ENCODE results near the gene MGMT.

DNA sequence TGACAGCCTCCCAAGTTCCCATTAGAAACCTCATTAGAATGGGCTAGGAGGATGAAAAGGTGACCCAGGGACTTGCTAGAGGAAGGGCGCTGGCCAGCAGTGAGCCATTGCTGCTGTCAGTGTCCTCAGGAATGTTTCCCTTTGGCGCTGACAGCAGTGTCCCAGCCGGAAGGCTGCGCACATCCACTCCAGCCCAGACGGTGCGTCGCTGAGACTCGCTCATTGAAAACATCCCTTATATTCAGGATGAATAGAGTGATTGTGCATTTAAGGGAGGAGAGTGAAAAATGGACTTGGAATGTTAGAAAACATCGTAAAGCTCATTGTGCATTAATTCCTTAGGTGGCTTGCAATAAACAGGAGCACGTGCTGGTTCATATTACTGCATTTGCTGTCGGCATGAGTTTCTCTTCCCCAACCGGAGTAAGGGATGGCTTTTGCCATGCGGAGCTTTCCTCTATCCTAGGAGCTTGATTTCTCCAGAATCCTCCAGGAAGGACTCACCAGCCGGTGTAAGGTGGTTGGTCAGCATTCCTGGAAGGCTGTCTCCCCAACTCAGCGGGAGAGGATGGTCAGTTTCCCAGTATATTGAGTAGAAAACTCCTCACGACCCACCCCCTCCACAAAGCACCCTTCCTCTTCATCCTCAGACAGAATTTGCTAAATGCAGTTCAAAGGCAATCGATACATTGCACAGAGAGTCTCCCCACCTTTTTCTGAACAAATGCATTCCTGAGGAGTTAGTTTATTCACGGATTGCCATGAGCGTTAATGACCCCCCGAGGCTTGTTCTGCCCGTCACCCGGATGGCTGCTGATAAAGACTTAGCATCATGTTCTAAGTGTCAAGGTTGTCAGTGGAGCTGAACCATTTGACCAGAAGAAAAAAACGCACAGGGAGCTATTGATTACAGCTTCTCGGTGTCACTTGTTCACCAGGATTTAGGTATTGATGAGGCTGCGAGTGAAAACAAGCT, 295.2 kb downstream of the MGMT start:
- TF ChIP-seq EP300 (conservative IDR thresholded peaks at IDR 0.05; ENCODE audit: poor library complexity, severe bottlenecking), result no peak
- TF ChIP-seq, protein P1, sequence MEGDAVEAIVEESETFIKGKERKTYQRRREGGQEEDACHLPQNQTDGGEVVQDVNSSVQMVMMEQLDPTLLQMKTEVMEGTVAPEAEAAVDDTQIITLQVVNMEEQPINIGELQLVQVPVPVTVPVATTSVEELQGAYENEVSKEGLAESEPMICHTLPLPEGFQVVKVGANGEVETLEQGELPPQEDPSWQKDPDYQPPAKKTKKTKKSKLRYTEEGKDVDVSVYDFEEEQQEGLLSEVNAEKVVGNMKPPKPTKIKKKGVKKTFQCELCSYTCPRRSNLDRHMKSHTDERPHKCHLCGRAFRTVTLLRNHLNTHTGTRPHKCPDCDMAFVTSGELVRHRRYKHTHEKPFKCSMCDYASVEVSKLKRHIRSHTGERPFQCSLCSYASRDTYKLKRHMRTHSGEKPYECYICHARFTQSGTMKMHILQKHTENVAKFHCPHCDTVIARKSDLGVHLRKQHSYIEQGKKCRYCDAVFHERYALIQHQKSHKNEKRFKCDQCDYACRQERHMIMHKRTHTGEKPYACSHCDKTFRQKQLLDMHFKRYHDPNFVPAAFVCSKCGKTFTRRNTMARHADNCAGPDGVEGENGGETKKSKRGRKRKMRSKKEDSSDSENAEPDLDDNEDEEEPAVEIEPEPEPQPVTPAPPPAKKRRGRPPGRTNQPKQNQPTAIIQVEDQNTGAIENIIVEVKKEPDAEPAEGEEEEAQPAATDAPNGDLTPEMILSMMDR (IDR thresholded peaks at IDR 0.05; ENCODE audit: poor library complexity, severe bottlenecking), result no peak

Data from neural cell (in vitro differentiated cells).